ENCODE measurements around the gene IKZF3.
"Not testable (repeated sequence)": the region's sequence is repeated elsewhere in the genome, so short reads cannot be mapped to it uniquely, and the experiment has no call there.

IKZF3 gene

GRCh38 chr17:39751016-39751543, 113.0 kb downstream of the IKZF3 start:
- ATAC-seq (replicated peaks) (no peak), DNase-seq (no peak)
- Mint-ChIP-seq H3K27me3 (no peaks in the 10 kb centered on the region), H3K36me3 (ENCODE audit: insufficient read depth) (peaks cover 30% of the 10 kb centered on the region), H3K4me3 (no peak overlapping the region), H3K27ac (peak overlapping the region in 1 of 2 donors; percentile 67), H3K9me3 (no peaks in the 10 kb centered on the region), H3K4me1 (ENCODE audit: low read depth in 2 of 2) (peaks cover 21 to 23% of the 10 kb centered on the region in 2 donors)

- peaks cover 23% of the 10 kb centered on the region for H3K36me3 Mint-ChIP-seq (ENCODE audit: insufficient read depth)
- no peak for DNase-seq
- ATAC-seq (replicated peaks), result no peak
- H3K27me3 Mint-ChIP-seq, result no peaks in the 10 kb centered on the region
- no peak overlapping the region for H3K27ac Mint-ChIP-seq
- H3K4me3 Mint-ChIP-seq, result no peak overlapping the region
- H3K9me3 Mint-ChIP-seq, result no peaks in the 10 kb centered on the region
- H3K4me1 Mint-ChIP-seq (ENCODE audit: low read depth in 2 of 2), result peaks cover 14 to 16% of the 10 kb centered on the region in 2 donors
Measured at GRCh38 chr17:39750131-39751015, 113.7 kb downstream of the IKZF3 start.

DNA sequence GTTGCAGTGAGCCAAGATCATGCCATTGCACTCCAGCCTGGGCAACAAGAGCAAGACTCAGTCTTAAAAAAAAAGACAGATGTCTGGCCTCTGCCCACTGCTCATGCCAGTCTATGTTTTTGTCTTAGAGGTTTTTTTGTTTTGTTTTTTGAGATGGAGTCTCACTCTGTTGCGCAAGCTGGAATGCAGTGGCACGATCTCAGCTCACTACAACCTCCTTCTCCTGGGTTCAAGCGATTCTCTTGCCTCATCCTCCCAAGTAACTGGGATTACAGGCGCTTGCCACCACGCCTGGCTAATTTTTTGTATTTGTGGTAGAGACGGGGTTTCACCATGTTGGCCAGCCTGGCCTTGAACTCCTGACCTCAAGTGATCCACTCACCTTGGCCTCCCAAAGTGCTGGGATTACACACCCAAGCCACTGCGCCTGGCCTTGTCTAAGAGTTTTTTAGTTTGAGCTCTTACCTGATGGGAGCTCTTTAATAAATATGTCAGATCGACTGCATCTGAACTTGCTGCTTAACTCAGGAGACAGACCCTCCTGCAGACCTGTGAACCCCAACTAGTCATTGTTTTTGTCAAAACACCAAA, 115.6 kb downstream of the IKZF3 start:
- DNase-seq; H3K9me3 Mint-ChIP-seq; H3K27ac Mint-ChIP-seq; H3K36me3 Mint-ChIP-seq (ENCODE audit: insufficient read depth); H3K4me3 Mint-ChIP-seq; ATAC-seq (replicated peaks): not testable (repeated sequence)
- Mint-ChIP-seq H3K4me1 (ENCODE audit: low read depth in 2 of 2) (peaks cover 7 to 12% of the 10 kb centered on the region in 2 donors), H3K27me3 (peaks cover 0 to 11% of the 10 kb centered on the region in 2 donors)

GRCh38 chr17:39747745-39748144, 116.4 kb downstream of the IKZF3 start:
- Mint-ChIP-seq H3K36me3 (ENCODE audit: insufficient read depth) (peaks cover 2% of the 10 kb centered on the region), H3K4me1 (ENCODE audit: low read depth in 2 of 2) (peaks cover 3 to 5% of the 10 kb centered on the region in 2 donors), H3K4me3 (no peak overlapping the region), H3K27ac (no peak overlapping the region), H3K9me3 (no peaks in the 10 kb centered on the region), H3K27me3 (peaks cover 0 to 19% of the 10 kb centered on the region in 2 donors)
- ATAC-seq (replicated peaks) (no peak), DNase-seq (no peak)

GRCh38 chr17:39746145-39746461, 118.0 kb downstream of the IKZF3 start:
- no peak overlapping the region for H3K4me3 Mint-ChIP-seq
- peak overlapping the region; percentile 54 to 62 for H3K27ac Mint-ChIP-seq
- ATAC-seq (replicated peaks) (no peak), DNase-seq (no peak)
- peaks cover 0 to 36% of the 10 kb centered on the region in 2 donors for H3K27me3 Mint-ChIP-seq
- H3K9me3 Mint-ChIP-seq, result no peaks in the 10 kb centered on the region
- no peaks in the 10 kb centered on the region for H3K36me3 Mint-ChIP-seq (ENCODE audit: insufficient read depth)
- no peaks in the 10 kb centered on the region for H3K4me1 Mint-ChIP-seq (ENCODE audit: low read depth in 2 of 2)

DNA sequence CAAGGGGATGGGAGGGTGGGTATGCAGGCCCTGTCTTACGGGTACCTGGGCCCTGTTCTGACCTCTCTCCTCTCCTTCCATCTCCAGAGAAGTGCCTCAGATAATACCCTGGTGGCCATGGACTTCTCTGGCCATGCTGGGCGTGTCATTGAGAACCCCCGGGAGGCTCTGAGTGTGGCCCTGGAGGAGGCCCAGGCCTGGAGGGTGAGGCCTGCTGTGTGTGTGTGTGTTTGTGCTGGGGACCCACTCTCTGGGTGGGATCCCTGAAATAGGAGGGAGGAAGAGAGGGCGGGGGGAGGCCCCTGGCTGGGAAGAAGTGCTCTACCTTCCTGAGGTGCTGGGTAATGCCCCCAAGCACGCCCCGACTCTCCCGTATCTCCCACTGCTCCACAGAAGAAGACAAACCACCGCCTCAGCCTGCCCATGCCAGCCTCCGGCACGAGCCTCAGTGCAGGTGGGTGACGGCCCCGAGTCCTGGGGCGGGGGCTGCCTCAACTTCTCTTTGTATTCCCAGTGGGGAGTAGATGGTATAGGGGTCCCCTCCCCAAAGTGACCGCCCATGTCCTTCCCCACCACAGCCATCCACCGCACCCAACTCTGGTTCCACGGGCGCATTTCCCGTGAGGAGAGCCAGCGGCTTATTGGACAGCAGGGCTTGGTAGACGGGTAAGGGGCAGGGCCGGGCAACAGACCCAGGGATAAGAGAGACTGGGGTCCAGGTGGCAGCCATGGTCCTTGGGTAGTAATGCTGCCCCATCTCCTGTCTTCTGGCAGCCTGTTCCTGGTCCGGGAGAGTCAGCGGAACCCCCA, 118.6 kb downstream of the IKZF3 start:
- Mint-ChIP-seq H3K27me3 (peaks cover 5 to 41% of the 10 kb centered on the region in 2 donors), H3K9me3 (no peaks in the 10 kb centered on the region), H3K4me1 (ENCODE audit: low read depth in 2 of 2) (no peaks in the 10 kb centered on the region), H3K36me3 (ENCODE audit: insufficient read depth) (no peaks in the 10 kb centered on the region), H3K4me3 (no peak overlapping the region), H3K27ac (no peak overlapping the region)
- ATAC-seq (replicated peaks), result no peak
- DNase-seq, result no peak

DNA sequence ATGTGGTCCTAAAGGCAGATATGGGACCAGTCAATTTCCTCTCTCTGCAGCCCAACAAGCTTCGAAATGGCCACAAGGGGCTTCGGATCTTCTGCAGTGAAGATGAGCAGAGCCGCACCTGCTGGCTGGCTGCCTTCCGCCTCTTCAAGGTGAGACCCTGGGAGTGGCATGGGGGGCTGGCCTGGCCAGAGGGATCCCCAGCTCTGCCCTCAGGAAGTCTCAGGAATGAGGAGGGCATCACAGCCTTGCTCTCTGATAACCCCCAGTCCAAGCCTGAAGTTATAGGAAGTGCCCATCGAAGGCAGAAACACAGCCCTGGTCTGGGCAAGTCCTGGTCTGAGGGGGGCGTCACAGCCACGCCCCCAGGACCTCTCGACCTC, 119.3 kb downstream of the IKZF3 start:
- Mint-ChIP-seq H3K27me3 (peaks cover 12 to 48% of the 10 kb centered on the region in 2 donors), H3K36me3 (ENCODE audit: insufficient read depth) (no peaks in the 10 kb centered on the region), H3K9me3 (no peaks in the 10 kb centered on the region), H3K4me3 (no peak overlapping the region), H3K4me1 (ENCODE audit: low read depth in 2 of 2) (peaks cover 0 to 1% of the 10 kb centered on the region in 2 donors), H3K27ac (no peak overlapping the region)
- DNase-seq, result no peak
- ATAC-seq (replicated peaks), result no peak

DNA sequence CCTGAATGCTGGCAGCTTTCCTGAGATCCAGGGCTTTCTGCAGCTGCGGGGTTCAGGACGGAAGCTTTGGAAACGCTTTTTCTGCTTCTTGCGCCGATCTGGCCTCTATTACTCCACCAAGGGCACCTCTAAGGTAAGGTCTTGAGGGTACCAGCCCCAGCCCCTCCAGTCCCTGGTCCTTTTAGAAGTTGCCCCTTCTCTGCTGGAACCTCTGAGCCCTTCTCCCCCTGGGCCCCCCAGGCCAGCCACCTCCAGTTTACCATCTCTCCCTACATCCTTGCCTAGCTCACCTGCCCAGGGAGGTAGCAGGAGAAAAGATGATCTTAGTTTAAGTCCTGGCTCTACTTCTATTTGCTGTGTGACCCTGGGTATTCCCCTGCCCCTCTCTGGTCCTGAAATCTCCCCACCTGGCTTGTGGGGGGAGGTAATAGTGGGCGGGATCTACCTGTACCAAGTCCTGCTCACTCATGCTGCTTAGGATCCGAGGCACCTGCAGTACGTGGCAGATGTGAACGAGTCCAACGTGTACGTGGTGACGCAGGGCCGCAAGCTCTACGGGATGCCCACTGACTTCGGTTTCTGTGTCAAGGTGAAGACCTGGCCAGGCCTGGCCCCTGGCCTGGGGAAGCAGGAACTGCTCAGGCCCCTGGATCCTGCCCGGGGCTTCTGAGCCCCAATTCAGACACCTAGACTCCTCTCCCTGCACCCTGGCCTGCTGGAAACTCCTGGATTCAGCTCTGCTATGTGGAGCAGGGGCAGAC, 119.9 kb downstream of the IKZF3 start:
- DNase-seq (no peak), ATAC-seq (replicated peaks) (no peak)
- Mint-ChIP-seq H3K27ac (peak overlapping the region in 1 of 2 donors; percentile 41), H3K4me1 (ENCODE audit: low read depth in 2 of 2) (peaks cover 0 to 4% of the 10 kb centered on the region in 2 donors), H3K9me3 (no peaks in the 10 kb centered on the region), H3K4me3 (no peak overlapping the region), H3K27me3 (peaks cover 17 to 54% of the 10 kb centered on the region in 2 donors), H3K36me3 (ENCODE audit: insufficient read depth) (no peaks in the 10 kb centered on the region)

GRCh38 chr17:39742856-39743436, 121.2 kb downstream of the IKZF3 start:
- no peaks in the 10 kb centered on the region for H3K36me3 Mint-ChIP-seq (ENCODE audit: insufficient read depth)
- H3K4me1 Mint-ChIP-seq (ENCODE audit: low read depth in 2 of 2), result peaks cover 4 to 6% of the 10 kb centered on the region in 2 donors
- H3K27me3 Mint-ChIP-seq, result peaks cover 26 to 67% of the 10 kb centered on the region in 2 donors
- H3K4me3 Mint-ChIP-seq, result no peak overlapping the region
- ATAC-seq (replicated peaks), result no peak
- H3K9me3 Mint-ChIP-seq, result no peaks in the 10 kb centered on the region
- DNase-seq, result no peak
- no peak overlapping the region for H3K27ac Mint-ChIP-seq

GRCh38 chr17:39742126-39742855, 121.8 kb downstream of the IKZF3 start:
- ATAC-seq (replicated peaks), result no peak
- no peaks in the 10 kb centered on the region for H3K9me3 Mint-ChIP-seq
- no peak overlapping the region for H3K27ac Mint-ChIP-seq
- H3K4me3 Mint-ChIP-seq, result no peak overlapping the region
- no peak for DNase-seq
- peaks cover 4 to 6% of the 10 kb centered on the region in 2 donors for H3K4me1 Mint-ChIP-seq (ENCODE audit: low read depth in 2 of 2)
- peaks cover 26 to 73% of the 10 kb centered on the region in 2 donors for H3K27me3 Mint-ChIP-seq
- H3K36me3 Mint-ChIP-seq (ENCODE audit: insufficient read depth), result no peaks in the 10 kb centered on the region

GRCh38 chr17:39740357-39741111, 123.6 kb downstream of the IKZF3 start:
- Mint-ChIP-seq H3K4me1 (ENCODE audit: low read depth in 2 of 2) (peaks cover 4 to 6% of the 10 kb centered on the region in 2 donors), H3K27ac (no peak overlapping the region), H3K36me3 (ENCODE audit: insufficient read depth) (no peaks in the 10 kb centered on the region), H3K9me3 (no peaks in the 10 kb centered on the region), H3K4me3 (no peak overlapping the region), H3K27me3 (peaks cover 26 to 84% of the 10 kb centered on the region in 2 donors)
- ATAC-seq (replicated peaks), result no peak
- no peak for DNase-seq
